Measurements from ENCODE around the gene ANO7.

ANO7 gene

GRCh38 chr2:241258505-241259280 lies 70.2 kb downstream of the ANO7 start:
- Histone ChIP-seq H3K4me1 (ENCODE audit: insufficient read depth, low read length, severe bottlenecking) (no peaks in the 10 kb centered on the region), H3F3A (ENCODE audit: insufficient read depth, low read length) (no peaks in the 10 kb centered on the region), H3K36me3 (ENCODE audit: insufficient read depth, low read length) (peaks cover 78% of the 10 kb centered on the region), H4K20me1 (ENCODE audit: insufficient read depth, low read length) (no peaks in the 10 kb centered on the region), H3K27ac (ENCODE audit: low read depth, low read length, poor library complexity, severe bottlenecking) (no peak overlapping the region), H3K27me3 (ENCODE audit: insufficient read depth, low read length) (no peaks in the 10 kb centered on the region), H2AFZ (ENCODE audit: low read length) (no peak overlapping the region), H3K9me2 (ENCODE audit: low read depth, low read length) (no peaks in the 10 kb centered on the region), H3K4me3 (ENCODE audit: low read depth, low read length, poor library complexity, severe bottlenecking) (no peak overlapping the region), H3K4me2 (ENCODE audit: low read length) (no peak overlapping the region), H3K9me3 (ENCODE audit: low read length) (no peaks in the 10 kb centered on the region), H3K79me2 (ENCODE audit: insufficient read depth, low read length) (no peaks in the 10 kb centered on the region), H3K9ac (ENCODE audit: low read length) (no peak overlapping the region)
- no peak for TF ChIP-seq EZH2 (IDR thresholded peaks at IDR 0.05; ENCODE audit: borderline replicate concordance, low read length)
- no peak for TF ChIP-seq CTCF (IDR thresholded peaks at IDR 0.05; ENCODE audit: low read length)

GRCh38 chr2:241260911-241261310 lies 72.4 kb downstream of the ANO7 start:
- H3K9me2 ChIP-seq (ENCODE audit: low read depth, low read length): no peaks in the 10 kb centered on the region
- H3K36me3 ChIP-seq (ENCODE audit: insufficient read depth, low read length): peaks cover 66% of the 10 kb centered on the region
- H3K79me2 ChIP-seq (ENCODE audit: insufficient read depth, low read length): no peaks in the 10 kb centered on the region
- no peaks in the 10 kb centered on the region for H4K20me1 ChIP-seq (ENCODE audit: insufficient read depth, low read length)
- H3K27me3 ChIP-seq (ENCODE audit: insufficient read depth, low read length): no peaks in the 10 kb centered on the region
- TF ChIP-seq EZH2 (IDR thresholded peaks at IDR 0.05; ENCODE audit: borderline replicate concordance, low read length) (no peak), CTCF (IDR thresholded peaks at IDR 0.05; ENCODE audit: low read length) (no peak)
- H3K4me2 ChIP-seq (ENCODE audit: low read length): no peak overlapping the region
- H3K9ac ChIP-seq (ENCODE audit: low read length): no peak overlapping the region
- H2AFZ ChIP-seq (ENCODE audit: low read length): no peak overlapping the region
- no peak overlapping the region for H3K4me3 ChIP-seq (ENCODE audit: low read depth, low read length, poor library complexity, severe bottlenecking)
- no peaks in the 10 kb centered on the region for H3K4me1 ChIP-seq (ENCODE audit: insufficient read depth, low read length, severe bottlenecking)
- no peaks in the 10 kb centered on the region for H3F3A ChIP-seq (ENCODE audit: insufficient read depth, low read length)
- no peaks in the 10 kb centered on the region for H3K9me3 ChIP-seq (ENCODE audit: low read length)
- no peak overlapping the region for H3K27ac ChIP-seq (ENCODE audit: low read depth, low read length, poor library complexity, severe bottlenecking)

- Histone ChIP-seq H3F3A (ENCODE audit: insufficient read depth, low read length) (no peaks in the 10 kb centered on the region), H4K20me1 (ENCODE audit: insufficient read depth, low read length) (no peaks in the 10 kb centered on the region), H3K9ac (ENCODE audit: low read length) (no peak overlapping the region), H2AFZ (ENCODE audit: low read length) (no peak overlapping the region), H3K4me2 (ENCODE audit: low read length) (no peak overlapping the region), H3K9me3 (ENCODE audit: low read length) (no peaks in the 10 kb centered on the region), H3K79me2 (ENCODE audit: insufficient read depth, low read length) (no peaks in the 10 kb centered on the region), H3K27me3 (ENCODE audit: insufficient read depth, low read length) (no peaks in the 10 kb centered on the region), H3K27ac (ENCODE audit: low read depth, low read length, poor library complexity, severe bottlenecking) (no peak overlapping the region), H3K9me2 (ENCODE audit: low read depth, low read length) (no peaks in the 10 kb centered on the region), H3K4me1 (ENCODE audit: insufficient read depth, low read length, severe bottlenecking) (no peaks in the 10 kb centered on the region), H3K4me3 (ENCODE audit: low read depth, low read length, poor library complexity, severe bottlenecking) (no peak overlapping the region), H3K36me3 (ENCODE audit: insufficient read depth, low read length) (peaks cover 66% of the 10 kb centered on the region)
- TF ChIP-seq EZH2 (IDR thresholded peaks at IDR 0.05; ENCODE audit: borderline replicate concordance, low read length) (no peak), CTCF (IDR thresholded peaks at IDR 0.05; ENCODE audit: low read length) (no peak)
Measured at GRCh38 chr2:241261628-241262027, 73.2 kb downstream of the ANO7 start.
